HepG2 (cell line): ENCODE results near the gene LIF. TPM values are rescaled to one million over a fixed set of nuclear protein-coding genes. Genes with fewer than 3 reads are reported as not detected.

ENCODE experiments used
- CBX2 ChIP-seq, 2 experiments: fragments of 200-600 bp in 1 of 2; sonication (generic); formaldehyde crosslinking in 1 of 2; IDR thresholded peaks; 2 replicates each; pipeline versions ENCODE4 v1.7.0 to v1.8.1; 2018 to 2022; ENCODE audit warnings: low read depth in 2 of 2, low read length in 1 of 2, mild to moderate bottlenecking in 1 of 2, missing genetic modification reagents in 1 of 2
- GABPB1 ChIP-seq: IDR thresholded peaks from 2 replicates; pipeline ENCODE4 v1.6.1; 2016; ENCODE audit warnings: mild to moderate bottlenecking, missing genetic modification reagents, moderate library complexity, missing compliant biosample characterization
- HOXA5 ChIP-seq: sonication (generic); formaldehyde crosslinking; IDR thresholded peaks from 2 replicates; pipeline ENCODE4 v1.4.0; 2020; ENCODE audit warnings: missing genetic modification reagents
- KDM4B ChIP-seq: sonication (generic); formaldehyde crosslinking; IDR thresholded peaks from 2 replicates; pipeline ENCODE4 v1.4.0; 2020; ENCODE audit warnings: missing genetic modification reagents
- KLF13 ChIP-seq: sonication (generic); formaldehyde crosslinking; IDR thresholded peaks from 2 replicates; pipeline ENCODE4 v1.4.0; 2020; ENCODE audit warnings: mild to moderate bottlenecking, missing genetic modification reagents
- MED13 ChIP-seq: sonication (generic); formaldehyde crosslinking; IDR thresholded peaks from 2 replicates; pipeline ENCODE4 v1.5.0; 2020; ENCODE audit warnings: missing genetic modification reagents
- PAXIP1 ChIP-seq: sonication (generic); formaldehyde crosslinking; conservative IDR thresholded peaks from 2 replicates; pipeline ENCODE4 v1.4.0; 2020; ENCODE audit warnings: mild to moderate bottlenecking, missing genetic modification reagents, moderate library complexity
- PITX1 ChIP-seq: sonication (generic); formaldehyde crosslinking; IDR thresholded peaks from 2 replicates; pipeline ENCODE4 v1.5.1; 2020; ENCODE audit warnings: mild to moderate bottlenecking, missing genetic modification reagents
- RARG ChIP-seq: sonication (generic); formaldehyde crosslinking; IDR thresholded peaks from 2 replicates; pipeline ENCODE4 v1.4.0; 2020; ENCODE audit warnings: low read depth, mild to moderate bottlenecking, missing genetic modification reagents
- SRF ChIP-seq: IDR thresholded peaks from 2 replicates; pipeline ENCODE4 v1.6.1; 2011; ENCODE audit warnings: mild to moderate bottlenecking, low read depth, low read length, moderate library complexity
- ZKSCAN1 ChIP-seq: fragments of 150-350 bp; IDR thresholded peaks from 2 replicates; pipeline ENCODE4 v1.6.1; 2014; ENCODE audit warnings: low read length
- ZNF160 ChIP-seq: sonication (generic); formaldehyde crosslinking; IDR thresholded peaks from 2 replicates; pipeline ENCODE4 v1.8.0; 2022; ENCODE audit warnings: mild to moderate bottlenecking, inconsistent platforms, missing genetic modification reagents
- ZNF180 ChIP-seq: sonication (generic); formaldehyde crosslinking; IDR thresholded peaks from 2 replicates; pipeline ENCODE4 v1.4.0; 2020; ENCODE audit warnings: low read depth, missing genetic modification reagents, borderline replicate concordance
- ZNF280B ChIP-seq: sonication (generic); formaldehyde crosslinking; IDR thresholded peaks from 2 replicates; pipeline ENCODE4 v1.5.0; 2020; ENCODE audit warnings: missing genetic modification reagents, mild to moderate bottlenecking, borderline replicate concordance
- ZNF605 ChIP-seq: sonication (generic); formaldehyde crosslinking; IDR thresholded peaks from 2 replicates; pipeline ENCODE4 v1.8.0; 2022; ENCODE audit warnings: mild to moderate bottlenecking, missing genetic modification reagents
- ZSCAN5A ChIP-seq: sonication (generic); formaldehyde crosslinking; IDR thresholded peaks from 2 replicates; pipeline ENCODE4 v1.8.0; 2022; ENCODE audit warnings: mild to moderate bottlenecking, missing genetic modification reagents, borderline replicate concordance
- polyA plus RNA-seq, 8 experiments: library from polyadenylated mRNA; depleted of rRNA in 3 of 8; stranded (reverse) in 7 of 8; unstranded in 1 of 8; fragments of >200 nt; fragmentation: Illumina TruSeq in 4 of 8; extraction: Trizol in 4 of 8; gene quantifications; 2 replicates each; pipeline versions ENCODE4 v1.2.1 to v1.2.3, GENCODE V29; 2011 to 2016; ENCODE audit warnings: low read depth in 4 of 8, missing spikeins in 1 of 8, mixed read lengths in 1 of 8; ENCODE audit not compliant: insufficient read depth in 1 of 8
- total RNA-seq, 5 experiments: library from RNA; depleted of rRNA; stranded (reverse); fragments of >200 nt; fragmentation: Illumina TruSeq; extraction: Trizol; gene quantifications; 2 replicates each; pipeline ENCODE4 v1.2.3, GENCODE V29; 2016; ENCODE audit warnings: low read depth in 1 of 5
- TF ChIP-seq, protein P1 (sequence below): IDR thresholded peaks from 2 replicates; pipeline ENCODE4 v1.6.1; 2016; ENCODE audit warnings: missing compliant biosample characterization, missing genetic modification reagents, borderline replicate concordance
- TF ChIP-seq, protein P2 (sequence below): sonication (generic); formaldehyde crosslinking; IDR thresholded peaks from 2 replicates; pipeline ENCODE4 v1.8.0; 2022; ENCODE audit warnings: mild to moderate bottlenecking, missing genetic modification reagents, moderate library complexity

LIF gene
- total and polyA plus RNA-seq, 2 of the 13 experiments (the other 11 are each of a cell fraction or from before 2014, with no cell fraction given): 3.6 to 8.5 TPM

DNA sequence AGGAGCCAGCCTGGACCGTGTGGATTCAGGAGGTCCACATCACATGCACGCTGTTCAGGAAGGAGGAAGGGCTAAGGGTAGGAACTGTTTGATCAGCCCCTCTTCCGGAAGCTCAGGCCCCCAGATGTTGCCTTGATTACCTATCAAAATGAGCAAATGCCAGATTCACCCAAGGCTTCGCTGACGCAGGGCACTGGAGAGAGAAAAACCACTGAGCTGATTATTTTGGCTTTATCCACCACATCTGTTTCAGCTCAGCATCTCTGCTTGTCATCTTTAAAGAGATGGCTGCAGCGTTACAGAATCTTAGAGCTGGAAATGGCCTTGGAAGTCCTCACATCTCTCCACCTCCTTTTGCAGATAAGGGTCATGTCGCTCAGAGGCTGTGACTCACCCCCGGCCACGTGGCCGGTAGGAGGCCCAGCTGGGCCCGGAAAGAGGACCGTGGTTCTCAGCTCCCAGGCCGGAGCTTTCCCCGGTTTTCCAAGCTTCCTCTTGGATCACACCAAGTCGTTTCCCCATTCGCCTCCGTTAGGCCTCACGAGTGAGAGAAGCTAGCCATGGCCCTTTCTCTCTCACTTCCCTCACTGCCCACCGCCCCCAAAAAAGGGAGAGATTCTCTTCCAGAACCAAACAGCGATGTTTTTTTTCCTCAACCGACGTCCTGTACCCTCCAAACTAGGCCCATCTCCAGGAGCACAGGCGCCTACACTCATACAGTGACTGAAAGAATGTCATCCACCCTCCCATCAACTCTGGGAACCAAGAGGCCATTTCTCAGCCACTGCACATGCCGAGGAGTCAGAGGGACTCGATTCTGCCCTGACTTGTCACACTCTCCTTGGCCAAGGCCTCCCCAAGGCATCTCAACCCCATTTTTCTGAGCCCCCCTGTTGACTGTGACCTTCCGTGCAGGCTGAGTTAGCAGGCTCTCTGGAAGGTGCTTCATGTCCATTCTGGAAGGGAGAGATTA is 37.6 kb downstream of the LIF start (continued):
- TF ChIP-seq, protein P1, sequence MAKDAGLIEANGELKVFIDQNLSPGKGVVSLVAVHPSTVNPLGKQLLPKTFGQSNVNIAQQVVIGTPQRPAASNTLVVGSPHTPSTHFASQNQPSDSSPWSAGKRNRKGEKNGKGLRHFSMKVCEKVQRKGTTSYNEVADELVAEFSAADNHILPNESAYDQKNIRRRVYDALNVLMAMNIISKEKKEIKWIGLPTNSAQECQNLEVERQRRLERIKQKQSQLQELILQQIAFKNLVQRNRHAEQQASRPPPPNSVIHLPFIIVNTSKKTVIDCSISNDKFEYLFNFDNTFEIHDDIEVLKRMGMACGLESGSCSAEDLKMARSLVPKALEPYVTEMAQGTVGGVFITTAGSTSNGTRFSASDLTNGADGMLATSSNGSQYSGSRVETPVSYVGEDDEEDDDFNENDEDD (CRISPR knock-in tag): peak; percentile 74; the same call in 1 of the 2 replicates
- TF ChIP-seq ZNF160: no peak
- no peak for TF ChIP-seq MED13 (CRISPR knock-in tag)
- TF ChIP-seq HOXA5: peak; percentile 55; the same call in 1 of the 2 replicates
- peak; percentile 49; the same call in 1 of the 2 replicates for TF ChIP-seq PAXIP1 (CRISPR knock-in tag)
- TF ChIP-seq PITX1 (CRISPR knock-in tag): no peak
- TF ChIP-seq RARG (CRISPR knock-in tag): no peak
- TF ChIP-seq CBX2 (IDR thresholded peaks at IDR 0.05; ENCODE audit: low read depth, low read length): no peak
- no peak for TF ChIP-seq CBX2 (CRISPR knock-in tag; IDR thresholded peaks at IDR 0.05; ENCODE audit: low read depth)
- TF ChIP-seq SRF: no peak
- TF ChIP-seq ZNF180: no peak
- no peak for TF ChIP-seq KDM4B (CRISPR knock-in tag)
- TF ChIP-seq ZNF280B (CRISPR knock-in tag): no peak
- peak; percentile 74 for TF ChIP-seq GABPB1 (CRISPR knock-in tag)
- no peak for TF ChIP-seq ZSCAN5A (CRISPR knock-in tag)
- TF ChIP-seq ZNF605 (CRISPR knock-in tag): no peak; the same call in none of the 2 replicates
- TF ChIP-seq ZKSCAN1: no peak
- no peak for TF ChIP-seq KLF13
- TF ChIP-seq, protein P2, sequence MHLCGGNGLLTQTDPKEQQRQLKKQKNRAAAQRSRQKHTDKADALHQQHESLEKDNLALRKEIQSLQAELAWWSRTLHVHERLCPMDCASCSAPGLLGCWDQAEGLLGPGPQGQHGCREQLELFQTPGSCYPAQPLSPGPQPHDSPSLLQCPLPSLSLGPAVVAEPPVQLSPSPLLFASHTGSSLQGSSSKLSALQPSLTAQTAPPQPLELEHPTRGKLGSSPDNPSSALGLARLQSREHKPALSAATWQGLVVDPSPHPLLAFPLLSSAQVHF (CRISPR knock-in tag): no peak
